RCC 7860 (cell line): ENCODE data around the gene U2AF2.
"Not testable (repeated sequence)": the region's sequence is repeated elsewhere in the genome, so short reads cannot be mapped to it uniquely, and the experiment has no call there.

Experiments
- DNase-seq: peaks from one replicate; pipeline ENCODE4 v3.0.0-alpha.2; 2015; ENCODE audit warnings: low spot score
- FAIRE-seq: peaks from 2 replicates; lab custom pipeline; 2012; peaks lifted over from hg19 to GRCh38; lab: Jason Lieb, UNC

Gene U2AF2

GRCh38 chr19:55700813-55701212 is 46.0 kb downstream of the U2AF2 start:
- no peak for DNase-seq
- no peak for FAIRE-seq

GRCh38 chr19:55702131-55702627 is 47.3 kb downstream of the U2AF2 start:
- FAIRE-seq (no peak), DNase-seq (no peak)

GRCh38 chr19:55703790-55704215 is 49.0 kb downstream of the U2AF2 start:
- DNase-seq (no peak), FAIRE-seq (no peak)

DNA sequence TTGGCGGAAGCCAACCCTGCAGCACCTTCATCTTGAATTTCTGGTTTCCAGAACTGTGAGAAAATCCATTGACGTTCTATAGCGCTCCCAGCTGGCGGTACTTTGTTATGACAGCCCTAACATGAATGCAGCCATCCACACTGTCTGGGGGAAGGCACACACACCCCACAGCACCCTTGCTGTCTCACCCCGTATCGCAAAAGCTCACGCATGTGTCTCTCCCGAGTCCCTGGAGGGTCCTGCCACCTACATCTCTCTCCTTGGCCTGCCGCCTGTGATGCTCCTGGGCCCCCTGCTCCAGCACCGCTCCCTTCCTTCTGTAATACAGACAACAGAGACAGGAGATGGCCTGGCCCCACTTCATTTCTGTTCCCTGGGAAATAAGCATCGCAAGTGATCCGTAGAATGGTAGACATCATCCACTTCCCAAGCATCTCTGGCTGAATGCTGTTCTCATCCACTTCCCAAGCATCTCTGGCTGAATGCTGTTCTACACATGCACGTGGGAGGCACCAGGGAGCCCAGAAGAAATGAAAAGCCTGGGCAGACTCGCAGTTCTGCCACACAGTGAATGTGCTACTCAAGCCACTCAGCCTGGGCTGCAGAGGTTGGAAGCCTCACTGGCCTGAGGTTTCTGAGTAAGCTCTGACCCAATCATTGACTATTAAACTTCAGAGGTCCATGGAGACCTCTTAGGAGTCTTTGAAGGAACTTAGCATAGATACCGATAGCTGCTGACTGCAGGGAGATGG is 49.8 kb downstream of the U2AF2 start:
- no peak for FAIRE-seq
- DNase-seq = no peak

DNA sequence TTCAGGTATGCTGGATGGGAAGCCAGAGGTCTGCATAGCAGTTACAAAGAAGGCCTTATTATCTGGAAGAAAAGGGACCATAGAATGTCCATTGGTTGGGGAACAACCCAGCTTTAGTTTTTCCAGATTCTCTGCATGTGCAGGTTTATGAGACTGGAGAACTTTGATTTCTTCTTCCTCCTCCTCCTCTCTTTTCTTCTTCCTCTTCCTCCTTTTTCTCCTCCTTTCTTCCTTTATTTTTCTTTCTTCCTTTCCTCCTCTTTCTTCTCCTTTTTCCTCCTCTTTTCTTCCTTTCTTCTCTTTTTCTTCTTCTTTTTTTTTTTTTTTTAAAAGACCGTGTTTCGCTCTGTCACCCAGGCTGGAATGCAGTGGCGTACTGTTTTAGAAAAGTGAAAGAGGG is 51.1 kb downstream of the U2AF2 start:
- DNase-seq (no peak), FAIRE-seq (no peak)

GRCh38 chr19:55711719-55712118 is 56.9 kb downstream of the U2AF2 start:
- DNase-seq (no peak), FAIRE-seq (no peak)

- DNase-seq (no peak), FAIRE-seq (no peak)
These were observed 58.2 kb downstream of the U2AF2 start for GRCh38 chr19:55712804-55713631.

DNA sequence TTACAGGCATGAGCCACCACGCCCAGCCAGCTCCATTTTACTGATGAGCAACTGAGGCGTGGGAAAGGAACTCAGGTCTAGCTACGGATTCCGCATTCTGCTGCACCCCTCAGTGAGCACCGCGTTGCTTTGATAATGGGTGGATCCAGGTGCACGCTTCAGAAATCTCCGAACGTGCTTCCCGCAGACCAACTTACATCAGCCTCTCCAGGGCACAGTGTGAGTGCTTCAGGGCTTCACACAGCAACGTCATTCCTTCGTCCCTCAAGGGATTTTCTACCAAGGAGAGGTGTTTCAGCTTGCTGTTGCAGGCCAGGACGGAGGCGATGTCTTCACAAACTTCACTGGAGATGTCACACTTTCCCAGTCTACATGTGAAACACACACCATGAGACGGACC is 61.7 kb downstream of the U2AF2 start:
- no peak for FAIRE-seq
- no peak for DNase-seq

DNA sequence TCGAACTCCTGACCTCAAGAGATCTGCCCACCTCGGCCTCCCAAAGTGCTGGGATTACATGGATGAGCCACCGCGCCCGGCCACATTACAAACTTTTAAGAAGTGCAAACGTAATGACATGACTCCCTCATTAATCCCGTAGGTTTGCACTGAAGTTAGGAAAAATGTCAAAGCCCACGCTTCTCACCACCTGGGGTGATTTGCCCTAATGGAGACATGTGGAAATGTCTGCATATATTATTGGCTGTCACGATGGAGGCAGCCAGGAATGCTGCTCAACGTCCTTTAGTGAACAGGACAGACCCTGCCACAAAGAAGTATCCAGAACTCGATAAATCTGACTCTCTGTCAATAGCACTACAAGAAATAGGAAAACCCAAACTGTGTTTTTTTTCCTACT is 62.4 kb downstream of the U2AF2 start:
- FAIRE-seq = no peak
- DNase-seq = no peak

- FAIRE-seq = not testable (repeated sequence)
These were observed 63.3 kb downstream of the U2AF2 start for GRCh38 chr19:55717879-55718711.

DNA sequence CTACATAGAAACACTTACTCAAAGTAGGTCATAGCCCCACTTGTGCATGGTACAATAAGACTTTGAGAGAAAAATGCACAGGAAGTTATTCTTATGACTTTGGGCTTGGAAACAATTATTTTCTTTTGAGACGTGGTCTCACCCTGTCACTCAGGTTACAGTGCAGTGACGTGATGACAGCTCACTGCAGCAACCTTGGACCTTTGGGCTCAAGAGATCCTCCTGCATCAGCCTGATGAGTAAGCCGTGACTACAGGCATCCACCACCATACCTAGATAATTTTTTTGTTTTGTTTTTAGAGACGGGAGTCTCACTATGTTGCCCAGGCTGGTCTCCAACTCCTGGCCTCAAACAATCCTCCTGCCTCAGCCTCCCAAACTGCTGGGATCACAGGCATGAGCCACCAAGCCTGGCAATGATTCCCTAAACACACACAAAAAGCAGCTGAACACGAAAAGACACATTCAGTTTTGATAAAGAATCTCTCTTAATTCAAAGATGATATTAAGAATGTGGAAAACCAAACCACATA is 65.4 kb downstream of the U2AF2 start:
- no peak for DNase-seq
- FAIRE-seq = no peak

More at GRCh38 chr19:55717879-55718711, 63.3 kb downstream of the U2AF2 start:
- DNase-seq = not testable (repeated sequence)

DNA sequence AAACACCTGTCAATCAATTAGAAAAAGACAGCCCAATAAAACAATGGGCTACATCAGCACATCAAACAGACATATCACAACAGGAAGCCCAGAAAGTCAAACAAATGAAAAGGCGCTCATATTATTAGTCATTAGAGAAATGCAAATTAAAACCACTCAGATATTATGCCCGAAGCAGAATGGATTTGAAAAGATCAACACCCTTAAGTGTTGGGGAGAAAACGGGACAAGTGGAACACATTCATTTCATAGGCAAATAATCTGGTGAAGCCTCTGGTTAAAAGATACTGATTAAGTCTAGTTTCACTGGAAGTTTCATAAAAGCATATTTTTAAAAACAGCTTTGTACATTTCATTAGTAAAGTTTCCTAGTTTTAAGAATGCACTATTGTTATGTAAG is 66.0 kb downstream of the U2AF2 start:
- DNase-seq (no peak), FAIRE-seq (no peak)

DNA sequence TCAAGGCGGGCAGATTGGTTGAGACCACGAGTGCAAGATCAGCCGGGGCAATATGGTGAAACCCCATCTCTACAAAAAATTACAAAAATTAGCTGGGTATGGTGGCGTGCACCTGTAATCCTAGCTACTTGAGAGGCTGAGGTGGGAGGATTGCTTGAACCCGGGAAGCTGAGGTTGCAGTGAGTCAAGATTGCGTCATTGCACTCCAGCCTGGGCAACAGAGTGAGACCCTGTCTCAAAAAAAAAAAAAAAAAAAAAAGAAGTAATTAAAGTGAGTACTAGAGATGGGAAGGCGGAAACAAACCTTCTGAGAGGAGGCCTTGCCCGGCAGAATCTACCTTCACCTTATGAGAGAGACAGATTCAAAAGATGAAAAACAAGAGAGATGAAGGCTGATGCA is 68.7 kb downstream of the U2AF2 start:
- FAIRE-seq (no peak), DNase-seq (no peak)
